GM12874 (cell line): ENCODE measurements around the gene NUDT3.

Experiments used
- TF ChIP-seq, protein P1 (sequence below): IDR thresholded peaks from 2 replicates; pipeline ENCODE4 v1.5.1; 2011; ENCODE audit warnings: low read depth, mild to moderate bottlenecking, control low read depth, low read length, moderate library complexity; ENCODE audit not compliant: insufficient read depth

NUDT3 gene

GRCh38 chr6:34246249-34246562 is 146.3 kb downstream of the NUDT3 start:
- TF ChIP-seq, protein P1, sequence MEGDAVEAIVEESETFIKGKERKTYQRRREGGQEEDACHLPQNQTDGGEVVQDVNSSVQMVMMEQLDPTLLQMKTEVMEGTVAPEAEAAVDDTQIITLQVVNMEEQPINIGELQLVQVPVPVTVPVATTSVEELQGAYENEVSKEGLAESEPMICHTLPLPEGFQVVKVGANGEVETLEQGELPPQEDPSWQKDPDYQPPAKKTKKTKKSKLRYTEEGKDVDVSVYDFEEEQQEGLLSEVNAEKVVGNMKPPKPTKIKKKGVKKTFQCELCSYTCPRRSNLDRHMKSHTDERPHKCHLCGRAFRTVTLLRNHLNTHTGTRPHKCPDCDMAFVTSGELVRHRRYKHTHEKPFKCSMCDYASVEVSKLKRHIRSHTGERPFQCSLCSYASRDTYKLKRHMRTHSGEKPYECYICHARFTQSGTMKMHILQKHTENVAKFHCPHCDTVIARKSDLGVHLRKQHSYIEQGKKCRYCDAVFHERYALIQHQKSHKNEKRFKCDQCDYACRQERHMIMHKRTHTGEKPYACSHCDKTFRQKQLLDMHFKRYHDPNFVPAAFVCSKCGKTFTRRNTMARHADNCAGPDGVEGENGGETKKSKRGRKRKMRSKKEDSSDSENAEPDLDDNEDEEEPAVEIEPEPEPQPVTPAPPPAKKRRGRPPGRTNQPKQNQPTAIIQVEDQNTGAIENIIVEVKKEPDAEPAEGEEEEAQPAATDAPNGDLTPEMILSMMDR = no peak

DNA sequence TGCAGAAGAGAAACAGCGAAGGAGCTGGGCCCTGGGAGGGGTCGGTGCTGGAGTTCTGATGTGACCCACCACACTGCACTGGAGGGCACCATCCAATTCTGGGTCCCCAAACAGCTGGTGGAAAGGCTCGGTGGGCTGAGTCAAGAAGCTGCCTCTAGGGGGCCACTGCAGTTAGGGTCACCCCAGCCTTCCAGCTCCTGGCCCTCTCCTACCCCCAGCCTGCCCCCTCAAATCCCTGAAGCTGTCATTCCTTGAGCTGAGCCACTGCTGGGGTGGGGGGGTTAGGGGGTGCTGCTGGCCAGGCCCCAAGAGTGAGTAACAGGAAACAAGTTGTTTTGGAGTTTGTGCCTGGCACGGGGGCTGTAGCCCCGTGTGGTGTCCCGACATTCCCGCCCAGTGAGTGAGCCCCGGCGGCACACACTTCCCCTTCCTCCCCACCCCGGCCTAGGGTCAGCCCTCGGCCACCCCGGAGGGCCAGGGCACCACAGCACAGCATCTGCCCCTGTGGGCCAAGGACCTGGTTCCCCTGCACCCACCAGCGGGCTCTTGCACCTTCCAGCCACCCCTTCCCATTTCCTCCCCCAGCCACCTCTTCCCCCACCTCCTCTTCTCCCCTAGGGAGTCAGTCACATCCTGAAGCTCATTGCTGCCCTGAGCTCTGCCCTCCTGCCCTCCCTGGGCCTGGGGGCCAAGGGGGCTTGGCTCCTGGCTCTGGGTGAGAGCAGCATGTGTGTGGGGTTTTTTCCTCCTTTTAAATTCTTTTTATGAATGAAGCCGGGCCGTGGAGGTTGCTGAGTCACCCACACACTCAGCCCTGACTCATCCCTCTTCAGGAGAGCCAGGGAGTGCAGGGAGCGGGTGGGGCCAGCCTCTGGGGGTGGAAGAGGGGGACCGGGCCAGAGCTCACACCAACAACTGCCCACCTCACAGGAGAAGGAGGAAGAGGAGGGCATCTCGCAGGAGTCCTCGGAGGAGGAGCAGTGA is 148.3 kb downstream of the NUDT3 start:
- TF ChIP-seq, protein P1 = peak; percentile 59

DNA sequence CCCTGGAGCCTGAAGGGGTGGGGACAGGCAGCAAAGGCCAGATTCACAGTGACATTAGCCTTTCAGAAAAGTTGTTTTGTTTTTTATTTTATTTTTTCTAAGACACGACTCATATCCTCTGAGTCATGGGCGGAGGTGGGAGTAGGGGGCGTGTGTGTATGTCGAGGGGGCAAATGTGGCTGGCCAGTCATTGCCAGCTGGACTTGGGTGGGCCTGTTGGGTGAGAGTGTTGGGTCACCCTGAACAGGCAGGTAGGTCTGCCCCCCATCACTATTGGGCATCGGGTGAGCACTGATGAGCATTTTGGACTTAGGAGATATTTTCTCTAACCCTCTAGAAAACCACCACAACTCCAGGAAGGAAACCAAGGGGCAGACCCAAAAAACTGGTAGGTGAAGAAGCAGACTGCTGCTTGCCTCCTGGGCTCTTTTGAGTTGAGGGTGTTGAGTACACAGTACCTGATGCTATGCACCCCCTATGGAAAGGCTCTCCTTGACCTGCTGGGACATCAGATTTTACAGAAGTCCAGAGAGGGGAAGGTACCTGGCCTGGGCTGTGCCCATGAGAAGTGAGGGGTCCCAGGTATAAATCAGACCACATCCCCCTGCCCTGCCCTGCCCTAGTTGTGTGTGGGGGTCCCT is 149.2 kb downstream of the NUDT3 start:
- TF ChIP-seq, protein P1 = no peak

GRCh38 chr6:34242252-34243130 is 150.0 kb downstream of the NUDT3 start:
- TF ChIP-seq, protein P1 = no peak

GRCh38 chr6:34241351-34242215 is 150.9 kb downstream of the NUDT3 start:
- TF ChIP-seq, protein P1 = no peak

- TF ChIP-seq, protein P1 = no peak
Measured at GRCh38 chr6:34240329-34241248, 151.9 kb downstream of the NUDT3 start.
